H1 (cell line): ENCODE results near the gene ABCC9. TPM values are rescaled to one million over a fixed set of nuclear protein-coding genes. Genes with fewer than 3 reads are reported as not detected.

Source experiments
- CTCF ChIA-PET: fragments of 300-600 bp; sonication (Branson Sonifier 250); formaldehyde crosslinking; loops from one replicate; lab custom pipeline; 2021; ENCODE audit not compliant: partially characterized antibody; lab: Charles Lee
- POLR2A ChIA-PET: fragments of 300-600 bp; sonication (Branson Sonifier 250); formaldehyde crosslinking; loops from one replicate; lab custom pipeline; 2021; ENCODE audit warnings: inconsistent platforms; ENCODE audit not compliant: partially characterized antibody; lab: Charles Lee
- DNase-seq, 2 experiments: peaks; one replicate each; pipeline versions ENCODE4 v3.0.0 to v3.0.0-alpha.2; 2010 to 2022; ENCODE audit warnings: low spot score in 2 of 2, low read depth in 1 of 2, mixed read lengths in 1 of 2
- FAIRE-seq: peaks from 2 replicates; lab custom pipeline; 2011; peaks lifted over from hg19 to GRCh38; lab: Jason Lieb, UNC
- H2AFZ ChIP-seq: 2 replicates; pipeline ENCODE4 v1.8.1; 2012; ENCODE audit warnings: low read length, inconsistent platforms
- H2AK5ac ChIP-seq: 2 replicates; pipeline ENCODE4 v1.6.1; 2013; ENCODE audit warnings: low read depth, low read length
- H2BK120ac ChIP-seq: replicated peaks from 2 replicates; pipeline ENCODE3; 2013; ENCODE audit warnings: low read depth, low read length, inconsistent platforms
- H2BK12ac ChIP-seq: 2 replicates; pipeline ENCODE4 v1.6.1; 2013; ENCODE audit warnings: low read depth, low read length
- H2BK15ac ChIP-seq: 2 replicates; pipeline ENCODE4 v1.6.1; 2013; ENCODE audit warnings: low read length
- H2BK20ac ChIP-seq: 2 replicates; pipeline ENCODE4 v1.6.1; 2013; ENCODE audit warnings: low read length
- H2BK5ac ChIP-seq: 2 replicates; pipeline ENCODE4 v1.6.1; 2013; ENCODE audit warnings: low read depth, low read length
- H3K14ac ChIP-seq: 2 replicates; pipeline ENCODE4 v1.6.1; 2013; ENCODE audit warnings: inconsistent platforms; ENCODE audit not compliant: insufficient read length
- H3K18ac ChIP-seq: 2 replicates; pipeline ENCODE4 v1.6.1; 2013; ENCODE audit warnings: low read length; ENCODE audit errors: extremely low read depth
- H3K23ac ChIP-seq: 2 replicates; pipeline ENCODE4 v1.6.1; 2013; ENCODE audit warnings: inconsistent platforms; ENCODE audit not compliant: insufficient read length
- H3K23me2 ChIP-seq: 2 replicates; pipeline ENCODE4 v1.6.1; 2013; ENCODE audit warnings: low read depth, low read length
- H3K27ac ChIP-seq: 2 replicates; pipeline ENCODE4 v1.6.1; 2011; ENCODE audit warnings: low read depth, low read length, inconsistent platforms
- H3K27me3 ChIP-seq, 4 experiments: replicated peaks in 1 of 4; 1 replicate in 1 of 4; 2 replicates in 3 of 4; pipeline versions ENCODE4 v1.6.1 to v1.8.1; 2011 to 2013; ENCODE audit warnings: low read length in 3 of 4, mild to moderate bottlenecking in 3 of 4, inconsistent platforms in 2 of 4, mixed read lengths in 2 of 4, moderate library complexity in 1 of 4; ENCODE audit not compliant: control insufficient read depth in 3 of 4, insufficient read depth in 3 of 4; ENCODE audit errors: extremely low read depth in 1 of 4
- H3K36me3 ChIP-seq, 4 experiments: 2 replicates each; pipeline versions ENCODE4 v1.6.1 to v1.8.1; 2011 to 2013; ENCODE audit warnings: mild to moderate bottlenecking in 4 of 4, low read length in 3 of 4, moderate library complexity in 2 of 4, control low read depth in 1 of 4, inconsistent platforms in 1 of 4; ENCODE audit not compliant: insufficient read depth in 4 of 4, control insufficient read depth in 2 of 4
- H3K4ac ChIP-seq: replicated peaks from 2 replicates; pipeline ENCODE3; 2013; ENCODE audit warnings: low read length, low read depth, mixed read lengths, inconsistent platforms; ENCODE audit not compliant: insufficient read length
- H3K4me1 ChIP-seq, 4 experiments: replicated peaks in 1 of 4; 1 replicate in 1 of 4; 2 replicates in 3 of 4; pipeline versions ENCODE4 v1.6.1 to v1.8.1; 2011 to 2013; ENCODE audit warnings: low read length in 3 of 4, inconsistent platforms in 2 of 4, mixed read lengths in 1 of 4; ENCODE audit not compliant: insufficient read depth in 4 of 4, control insufficient read depth in 3 of 4
- H3K4me2 ChIP-seq, 2 experiments: 2 replicates each; pipeline versions ENCODE4 v1.6.1 to v1.8.1; 2011 to 2013; ENCODE audit warnings: low read depth in 2 of 2, low read length in 2 of 2, control low read depth in 1 of 2, inconsistent platforms in 1 of 2, mild to moderate bottlenecking in 1 of 2; ENCODE audit not compliant: insufficient read depth in 1 of 2
- H3K4me3 ChIP-seq, 4 experiments: fragments of 200-600, 300-600 bp in 1 of 4; sonication (generic), shearing (Covaris generic), sonication (Bioruptor Twin) in 1 of 4; 2 replicates each; pipeline versions ENCODE4 v1.5.1 to v1.8.1; 2011 to 2016; ENCODE audit warnings: low read length in 4 of 4, low read depth in 3 of 4, control low read depth in 2 of 4, inconsistent platforms in 2 of 4, mild to moderate bottlenecking in 2 of 4, mixed read lengths in 1 of 4, moderate library complexity in 1 of 4; ENCODE audit not compliant: insufficient read depth in 2 of 4; ENCODE audit errors: extremely low read depth in 1 of 4
- H3K56ac ChIP-seq: replicated peaks from 2 replicates; pipeline ENCODE3; 2013; ENCODE audit warnings: low read depth, mild to moderate bottlenecking, mixed read lengths, low read length, inconsistent platforms; ENCODE audit not compliant: insufficient read length
- H3K79me1 ChIP-seq: 2 replicates; pipeline ENCODE4 v1.6.1; 2013; ENCODE audit warnings: low read depth, low read length, control low read depth
- H3K79me2 ChIP-seq, 2 experiments: 2 replicates each; pipeline versions ENCODE4 v1.6.1 to v1.8.1; 2012 to 2013; ENCODE audit warnings: low read length in 2 of 2, mild to moderate bottlenecking in 2 of 2, inconsistent platforms in 1 of 2; ENCODE audit not compliant: insufficient read depth in 2 of 2, control insufficient read depth in 1 of 2
- H3K9ac ChIP-seq, 4 experiments: replicated peaks in 1 of 4; 1 replicate in 1 of 4; 2 replicates in 3 of 4; pipeline versions ENCODE4 v1.6.1 to v1.8.1; 2011 to 2013; ENCODE audit warnings: low read depth in 3 of 4, low read length in 3 of 4, control low read depth in 2 of 4, mild to moderate bottlenecking in 2 of 4, moderate library complexity in 2 of 4, inconsistent platforms in 1 of 4; ENCODE audit errors: extremely low read depth in 1 of 4
- H3K9me3 ChIP-seq, 2 experiments: 2 replicates each; pipeline versions ENCODE4 v1.6.1 to v1.8.1; 2012 to 2013; ENCODE audit warnings: mild to moderate bottlenecking in 2 of 2, moderate library complexity in 2 of 2, control low read depth in 1 of 2, inconsistent platforms in 1 of 2, low read depth in 1 of 2, low read length in 1 of 2, mixed read lengths in 1 of 2; ENCODE audit not compliant: insufficient read depth in 2 of 2
- H4K20me1 ChIP-seq, 2 experiments: replicated peaks in 1 of 2; 2 replicates each; pipeline versions ENCODE3 to v1.8.1; 2011 to 2013; ENCODE audit warnings: inconsistent platforms in 2 of 2, low read length in 2 of 2, mild to moderate bottlenecking in 1 of 2; ENCODE audit not compliant: insufficient read depth in 2 of 2, control insufficient read depth in 1 of 2
- H4K5ac ChIP-seq: 2 replicates; pipeline ENCODE4 v1.6.1; 2013; ENCODE audit warnings: low read length, low read depth, mixed read lengths, inconsistent platforms; ENCODE audit not compliant: insufficient read length
- H4K8ac ChIP-seq: 2 replicates; pipeline ENCODE4 v1.8.0; 2013; ENCODE audit warnings: mild to moderate bottlenecking, moderate library complexity, low read length, inconsistent platforms; ENCODE audit not compliant: insufficient read depth; ENCODE audit errors: extremely low read depth
- H4K91ac ChIP-seq: replicated peaks from 2 replicates; pipeline ENCODE3; 2013; ENCODE audit warnings: low read length, mixed read lengths, inconsistent platforms; ENCODE audit not compliant: insufficient read length
- CBX5 ChIP-seq: fragments of 300-800, 300-1000 bp; sonication (generic); IDR thresholded peaks from 2 replicates; pipeline ENCODE4 v1.7.1; 2016; ENCODE audit warnings: antibody characterized with exemption, low read length, low read depth
- RFX5 ChIP-seq: IDR thresholded peaks from 2 replicates; pipeline ENCODE4 v1.6.1; 2011; ENCODE audit warnings: low read depth, low read length, improper control_type of control experiment, borderline replicate concordance
- RXRA ChIP-seq: IDR thresholded peaks from 2 replicates; pipeline ENCODE4 v1.6.1; 2011; ENCODE audit warnings: low read depth, mild to moderate bottlenecking, low read length, moderate library complexity; ENCODE audit not compliant: insufficient read depth
- SAP30 ChIP-seq: fragments of 300-600 bp; sonication (generic); IDR thresholded peaks from 2 replicates; pipeline ENCODE4 v1.7.1; 2012; ENCODE audit warnings: low read length, moderate library complexity, mild to moderate bottlenecking, inconsistent platforms; ENCODE audit not compliant: insufficient read depth, insufficient replicate concordance
- SIX5 ChIP-seq: IDR thresholded peaks from 2 replicates; pipeline ENCODE4 v1.6.1; 2011; ENCODE audit warnings: mild to moderate bottlenecking, low read depth, low read length
- YY1 ChIP-seq: IDR thresholded peaks from 2 replicates; pipeline ENCODE4 v1.6.1; 2011; ENCODE audit warnings: low read depth, mild to moderate bottlenecking, low read length
- WGBS, 2 experiments: shearing (Covaris generic) in 1 of 2; methylation state at CpG; one replicate each; pipeline versions ENCODE4 v1.1.6 to v1.1.7; 2013 to 2015; ENCODE audit warnings: low lambda C conversion rate in 2 of 2, mixed read lengths in 2 of 2, inconsistent platforms in 1 of 2, low coverage in 1 of 2, missing lambda C conversion rate in 1 of 2; ENCODE audit not compliant: insufficient replicate concordance in 2 of 2, insufficient coverage in 1 of 2, insufficient read length in 1 of 2; ENCODE audit errors: extremely low coverage in 1 of 2, missing lambda C conversion rate in 1 of 2; 5-methylcytosine and 5-hydroxymethylcytosine counted together
- polyA plus RNA-seq, 7 experiments: library from polyadenylated mRNA; depleted of rRNA in 3 of 7; stranded (reverse) in 5 of 7; unstranded in 2 of 7; fragments of >200 nt in 5 of 7; fragments of 200-250 nt in 2 of 7; gene quantifications; 1 replicate in 5 of 7; 2 replicates in 1 of 7; 4 replicates in 1 of 7; pipeline versions ENCODE4 v1.2.1 to v1.2.3, GENCODE V29; 2011 to 2013; ENCODE audit warnings: missing spikeins in 2 of 7, mixed read lengths in 2 of 7
- total RNA-seq: library from RNA; stranded (reverse); fragmentation: NEBNext Ultra II Directional; extraction: Animal tissue kit (Norgen Biotek cat#: 25700); gene quantifications from 2 replicates; pipeline ENCODE4 v1.2.1, GENCODE V29; 2021
- TF ChIP-seq, protein P1 (sequence below): IDR thresholded peaks from 2 replicates; pipeline ENCODE4 v1.6.1; 2012; ENCODE audit warnings: inconsistent platforms
- TF ChIP-seq, protein P2 (sequence below): IDR thresholded peaks from 2 replicates; pipeline ENCODE4 v1.6.1; 2012; ENCODE audit warnings: low read length, inconsistent platforms
- TF ChIP-seq, protein P3 (sequence below): IDR thresholded peaks from 2 replicates; pipeline ENCODE4 v1.6.1; 2012; ENCODE audit warnings: inconsistent platforms

Gene ABCC9
- total and polyA plus RNA-seq, 2 of the 8 experiments (the other 6 are each of a cell fraction or from before 2014, with no cell fraction given), result under 0.01 TPM; not detected in 1

DNA sequence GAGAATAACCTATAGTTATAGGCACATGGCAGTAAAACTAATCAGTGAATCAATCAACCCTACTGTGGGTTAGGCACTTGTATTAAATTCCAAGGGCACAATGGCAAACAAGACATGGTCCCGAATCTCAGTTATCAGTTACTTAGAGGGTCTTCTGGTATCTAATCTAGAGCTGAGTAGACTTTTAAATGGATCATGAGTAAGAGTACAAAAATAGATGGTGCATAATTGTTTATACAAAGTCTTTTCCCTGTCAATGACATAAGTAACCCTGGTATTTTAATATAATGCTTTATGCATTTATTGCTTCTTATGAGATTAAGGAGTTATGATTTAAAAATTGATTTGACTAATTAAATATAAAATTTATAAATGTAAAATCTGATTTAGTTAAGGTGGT lies 143.7 kb downstream of the ABCC9 start:
- Histone ChIP-seq H3K23me2 (no peaks in the 10 kb centered on the region), H2BK120ac (no peak overlapping the region), H4K20me1 (no peaks in the 10 kb centered on the region), H3K79me2 (no peaks in the 10 kb centered on the region), H3K18ac (no peak overlapping the region), H3K56ac (no peak overlapping the region), H3K9ac (no peak overlapping the region), H3K27ac (no peak overlapping the region), H3K36me3 (no peaks in the 10 kb centered on the region), H3K14ac (no peak overlapping the region), H3K4me2 (no peak overlapping the region), H3K27me3 (no peaks in the 10 kb centered on the region), H2BK15ac (no peak overlapping the region), H3K4ac (no peak overlapping the region), H2BK20ac (no peak overlapping the region), H2AK5ac (no peak overlapping the region), H2AFZ (no peak overlapping the region), H4K91ac (no peak overlapping the region), H3K9me3 (no peaks in the 10 kb centered on the region), H3K4me1 (no peaks in the 10 kb centered on the region), H4K8ac (no peak overlapping the region), H4K5ac (no peak overlapping the region), H3K4me3 (no peak overlapping the region), H2BK5ac (no peak overlapping the region), H3K23ac (no peak overlapping the region), H2BK12ac (no peak overlapping the region), H3K79me1 (no peaks in the 10 kb centered on the region)
- DNase-seq, result no peak
- 88% methylated on average over 1 of the region's 1 CpG; no CpG with 5 or more reads in 1 of the 2 experiments for WGBS, 2 experiments
- POLR2A ChIA-PET, result no interaction called here
- TF ChIP-seq YY1 (no peak), SIX5 (no peak), RFX5 (no peak), SAP30 (no peak), RXRA (no peak), CBX5 (no peak)
- TF ChIP-seq, protein P1, sequence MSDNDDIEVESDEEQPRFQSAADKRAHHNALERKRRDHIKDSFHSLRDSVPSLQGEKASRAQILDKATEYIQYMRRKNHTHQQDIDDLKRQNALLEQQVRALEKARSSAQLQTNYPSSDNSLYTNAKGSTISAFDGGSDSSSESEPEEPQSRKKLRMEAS, result no peak
- TF ChIP-seq, protein P2, sequence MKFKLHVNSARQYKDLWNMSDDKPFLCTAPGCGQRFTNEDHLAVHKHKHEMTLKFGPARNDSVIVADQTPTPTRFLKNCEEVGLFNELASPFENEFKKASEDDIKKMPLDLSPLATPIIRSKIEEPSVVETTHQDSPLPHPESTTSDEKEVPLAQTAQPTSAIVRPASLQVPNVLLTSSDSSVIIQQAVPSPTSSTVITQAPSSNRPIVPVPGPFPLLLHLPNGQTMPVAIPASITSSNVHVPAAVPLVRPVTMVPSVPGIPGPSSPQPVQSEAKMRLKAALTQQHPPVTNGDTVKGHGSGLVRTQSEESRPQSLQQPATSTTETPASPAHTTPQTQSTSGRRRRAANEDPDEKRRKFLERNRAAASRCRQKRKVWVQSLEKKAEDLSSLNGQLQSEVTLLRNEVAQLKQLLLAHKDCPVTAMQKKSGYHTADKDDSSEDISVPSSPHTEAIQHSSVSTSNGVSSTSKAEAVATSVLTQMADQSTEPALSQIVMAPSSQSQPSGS, result no peak
- TF ChIP-seq, protein P3, sequence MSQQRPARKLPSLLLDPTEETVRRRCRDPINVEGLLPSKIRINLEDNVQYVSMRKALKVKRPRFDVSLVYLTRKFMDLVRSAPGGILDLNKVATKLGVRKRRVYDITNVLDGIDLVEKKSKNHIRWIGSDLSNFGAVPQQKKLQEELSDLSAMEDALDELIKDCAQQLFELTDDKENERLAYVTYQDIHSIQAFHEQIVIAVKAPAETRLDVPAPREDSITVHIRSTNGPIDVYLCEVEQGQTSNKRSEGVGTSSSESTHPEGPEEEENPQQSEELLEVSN, result no peak
- FAIRE-seq, result no peak
- CTCF ChIA-PET, result no interaction called here
